GM12892 (cell line): ENCODE data around the gene IGDCC3.

Experiments used
- POLR2A ChIP-seq: IDR thresholded peaks from 2 replicates; pipeline ENCODE4 v1.6.1; 2011; ENCODE audit warnings: low read depth, low read length, control low read depth
- POLR2AphosphoS5 ChIP-seq: IDR thresholded peaks from 2 replicates; pipeline ENCODE4 v1.6.1; 2011; ENCODE audit warnings: low read depth, low read length, control low read depth
- TAF1 ChIP-seq: IDR thresholded peaks from 2 replicates; pipeline ENCODE4 v1.6.1; 2011; ENCODE audit warnings: low read depth, mild to moderate bottlenecking, control low read depth, low read length, borderline replicate concordance

DNA sequence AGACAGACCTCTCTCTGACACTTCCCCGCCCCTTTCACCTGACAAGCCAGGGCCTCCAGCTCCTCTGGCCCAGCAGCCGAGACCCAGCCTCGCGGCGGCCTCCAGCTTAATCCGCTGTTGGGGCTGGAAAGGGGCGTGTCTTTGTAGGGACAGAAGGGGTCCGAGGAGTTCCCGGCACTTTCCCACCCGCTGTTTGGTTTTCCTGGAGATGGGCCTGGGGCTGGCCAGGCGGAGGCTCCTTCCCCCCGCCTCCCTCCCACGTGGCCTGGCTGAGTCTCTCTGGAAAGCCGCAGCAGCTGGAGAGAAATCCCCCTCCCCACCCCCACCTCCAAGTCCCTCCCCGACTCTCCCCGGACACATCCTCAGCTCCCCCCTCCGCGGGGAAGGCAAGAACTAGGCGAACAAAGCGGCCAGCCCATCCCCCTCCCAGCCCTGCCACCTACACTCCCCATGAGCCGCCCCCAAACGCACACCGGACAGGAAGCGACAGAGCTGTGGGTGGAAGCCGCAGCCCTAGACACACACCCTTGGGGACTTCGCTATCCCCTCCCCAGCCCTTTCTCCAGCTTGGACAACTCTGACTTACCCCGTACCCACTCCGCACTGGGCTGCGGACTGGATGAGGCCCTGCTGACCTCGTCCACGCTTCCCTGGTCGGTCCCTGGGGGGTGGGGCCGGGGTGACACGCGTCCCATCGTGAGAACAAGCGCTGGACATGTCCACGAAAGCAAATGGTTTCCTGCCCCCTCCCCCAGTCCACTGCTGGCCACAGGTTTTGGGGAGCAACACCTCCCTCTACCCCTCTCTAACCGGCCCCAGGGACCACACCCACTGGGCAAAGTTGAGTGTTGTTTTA lies 43.8 kb upstream of the IGDCC3 start:
- TF ChIP-seq POLR2A (no peak), TAF1 (no peak), POLR2AphosphoS5 (no peak)
